NOMO-1 treated with DMSO at 0.1 percent for 48 hours (cell line): ENCODE data around the gene ATP5PD.
"Not testable (repeated sequence)": the region's sequence is repeated elsewhere in the genome, so short reads cannot be mapped to it uniquely, and the experiment has no call there.

Experiments
- DNase-seq: peaks from one replicate; lab custom pipeline; 2025; ENCODE audit not compliant: unreplicated experiment; lab: John Stamatoyannopoulos, UW

ATP5PD gene

GRCh38 chr17:75025398-75025734 lies 21.4 kb downstream of the ATP5PD start:
- peak; percentile 17 for DNase-seq

GRCh38 chr17:75024686-75025397 lies 21.9 kb downstream of the ATP5PD start:
- peak; percentile 17 for DNase-seq

- DNase-seq, result no peak
Observed at GRCh38 chr17:75020331-75021110, 26.2 kb downstream of the ATP5PD start.

- DNase-seq, result no peak
Observed at GRCh38 chr17:75019710-75020109, 27.1 kb downstream of the ATP5PD start.

- DNase-seq, result no peak
Observed at GRCh38 chr17:75019146-75019545, 27.6 kb downstream of the ATP5PD start.

GRCh38 chr17:75013092-75013559 lies 33.6 kb downstream of the ATP5PD start:
- no peak for DNase-seq

GRCh38 chr17:75012346-75013091 lies 34.2 kb downstream of the ATP5PD start, which contains the start of gene MRPL58:
MRPL58 (plus strand) TSS chr17:75012670; CDS start chr17:75012687, 17 bp downstream.
- DNase-seq, result peak; percentile 79

GRCh38 chr17:75012096-75012345 lies 34.7 kb downstream of the ATP5PD start:
- no peak for DNase-seq

GRCh38 chr17:75011401-75012095 lies 35.2 kb downstream of the ATP5PD start:
- DNase-seq, result no peak

GRCh38 chr17:75010683-75011400 lies 35.9 kb downstream of the ATP5PD start:
- no peak for DNase-seq

GRCh38 chr17:75009139-75009724 lies 37.5 kb downstream of the ATP5PD start:
- DNase-seq, result no peak

GRCh38 chr17:75008373-75008772 lies 38.4 kb downstream of the ATP5PD start:
- DNase-seq, result no peak

GRCh38 chr17:75006653-75007052 lies 40.1 kb downstream of the ATP5PD start:
- DNase-seq, result peak; percentile 75

- DNase-seq, result not testable (repeated sequence)
Observed at GRCh38 chr17:75006084-75006483, 40.7 kb downstream of the ATP5PD start.

GRCh38 chr17:75005291-75005690 lies 41.5 kb downstream of the ATP5PD start:
- no peak for DNase-seq

GRCh38 chr17:75004371-75004770 lies 42.4 kb downstream of the ATP5PD start:
- no peak for DNase-seq

- DNase-seq, result no peak
Observed at GRCh38 chr17:75003957-75004355, 42.8 kb downstream of the ATP5PD start.

GRCh38 chr17:75003070-75003956 lies 43.5 kb downstream of the ATP5PD start:
- no peak for DNase-seq
